Stimulated activated CD4-positive, alpha-beta T cell treated with anti-CD3 and anti-CD28 coated beads, Interleukin-12 subunit alpha, Interleukin-12 subunit beta, amount 100 ng/mL, for 4 hours (primary cell): ENCODE measurements around the gene SVIL.
"Not testable (repeated sequence)": the region's sequence is repeated elsewhere in the genome, so short reads cannot be mapped to it uniquely, and the experiment has no call there.

ENCODE experiments used
- DNase-seq: peaks from one replicate; pipeline ENCODE4 v3.0.0-alpha.2; 2020

SVIL gene

GRCh38 chr10:29536691-29537090 is 98.1 kb downstream of the SVIL start:
- not testable (repeated sequence) for DNase-seq

GRCh38 chr10:29535778-29536453 is 98.9 kb downstream of the SVIL start:
- no peak for DNase-seq

GRCh38 chr10:29535012-29535777 is 99.6 kb downstream of the SVIL start:
- DNase-seq: no peak

- DNase-seq: no peak
Measured at GRCh38 chr10:29534590-29534989, 100.2 kb downstream of the SVIL start.

- no peak for DNase-seq
Measured at GRCh38 chr10:29533696-29534285, 101.0 kb downstream of the SVIL start.

GRCh38 chr10:29533046-29533445 is 101.7 kb downstream of the SVIL start:
- no peak for DNase-seq

GRCh38 chr10:29532256-29532878 is 102.4 kb downstream of the SVIL start:
- DNase-seq: no peak

GRCh38 chr10:29530112-29530976 is 104.4 kb downstream of the SVIL start:
- no peak for DNase-seq

GRCh38 chr10:29529146-29529545 is 105.6 kb downstream of the SVIL start:
- no peak for DNase-seq

- DNase-seq: no peak
Measured at GRCh38 chr10:29525762-29526161, 109.0 kb downstream of the SVIL start.

- no peak for DNase-seq
Measured at GRCh38 chr10:29524720-29525119, 110.1 kb downstream of the SVIL start.

GRCh38 chr10:29524294-29524693 is 110.5 kb downstream of the SVIL start:
- DNase-seq: no peak

- no peak for DNase-seq
Measured at GRCh38 chr10:29522918-29523317, 111.9 kb downstream of the SVIL start.

GRCh38 chr10:29522061-29522855 is 112.5 kb downstream of the SVIL start:
- DNase-seq: no peak

- DNase-seq: no peak
Measured at GRCh38 chr10:29519659-29520058, 115.1 kb downstream of the SVIL start.

- DNase-seq: no peak
Measured at GRCh38 chr10:29517352-29517923, 117.3 kb downstream of the SVIL start.

- not testable (repeated sequence) for DNase-seq
Measured at GRCh38 chr10:29516309-29516932, 118.3 kb downstream of the SVIL start.

- not testable (repeated sequence) for DNase-seq
Measured at GRCh38 chr10:29515879-29516278, 118.9 kb downstream of the SVIL start.

- not testable (repeated sequence) for DNase-seq
Measured at GRCh38 chr10:29515104-29515503, 119.7 kb downstream of the SVIL start.

GRCh38 chr10:29514306-29514705 is 120.5 kb downstream of the SVIL start:
- DNase-seq: no peak
